A549 (cell line): ENCODE measurements around the gene TRIO.

Experiments
- BHLHE40 ChIP-seq: IDR thresholded peaks from 2 replicates; pipeline ENCODE4 v1.6.1; 2012; ENCODE audit warnings: low read depth, low read length, inconsistent platforms
- CHD4 ChIP-seq: fragments of 200-600 bp; sonication (generic); IDR thresholded peaks from 2 replicates; pipeline ENCODE4 v1.6.1; 2016; ENCODE audit warnings: antibody characterized with exemption, mild to moderate bottlenecking, borderline replicate concordance
- RARB ChIP-seq: fragments of 250-450 bp; sonication (Bioruptor Pico); IDR thresholded peaks from 2 replicates; pipeline ENCODE4 v1.8.0; 2021; ENCODE audit warnings: mild to moderate bottlenecking, moderate library complexity
- RFX5 ChIP-seq: fragments of 450-650 bp; IDR thresholded peaks from 2 replicates; pipeline ENCODE4 v1.7.1; 2014; ENCODE audit warnings: antibody characterized with exemption, mild to moderate bottlenecking, moderate library complexity
- TF ChIP-seq, protein P1 (sequence below): fragments of 450-650 bp; IDR thresholded peaks from 2 replicates; pipeline ENCODE4 v1.6.1; 2014; ENCODE audit warnings: antibody characterized with exemption
- TF ChIP-seq, protein P2 (sequence below): fragments of >200 bp; sonication (Bioruptor Twin); formaldehyde crosslinking; IDR thresholded peaks from 3 replicates; pipeline ENCODE4 v1.5.1; 2016

DNA sequence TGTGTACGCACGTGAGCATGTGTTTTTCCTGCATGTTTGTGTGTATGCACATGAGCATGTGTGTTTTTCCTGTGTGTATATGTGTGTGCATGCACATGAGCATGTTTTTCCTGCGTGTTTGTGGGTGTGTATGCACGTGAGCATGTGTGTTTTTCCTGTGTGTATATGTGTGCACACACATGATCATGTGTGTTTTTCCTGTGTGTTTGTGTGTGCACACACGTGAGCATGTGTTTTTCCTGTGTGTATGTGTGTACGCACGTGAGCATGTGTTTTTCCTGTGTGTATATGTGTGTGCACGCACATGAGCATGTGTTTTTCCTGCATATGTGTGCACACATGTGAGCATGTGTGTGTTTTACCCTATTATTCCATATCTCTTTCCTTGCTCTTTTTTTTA is 205.9 kb downstream of the TRIO start:
- TF ChIP-seq BHLHE40, result no peak
- TF ChIP-seq RARB (CRISPR knock-in tag), result no peak
- TF ChIP-seq CHD4, result no peak
- TF ChIP-seq, protein P1, sequence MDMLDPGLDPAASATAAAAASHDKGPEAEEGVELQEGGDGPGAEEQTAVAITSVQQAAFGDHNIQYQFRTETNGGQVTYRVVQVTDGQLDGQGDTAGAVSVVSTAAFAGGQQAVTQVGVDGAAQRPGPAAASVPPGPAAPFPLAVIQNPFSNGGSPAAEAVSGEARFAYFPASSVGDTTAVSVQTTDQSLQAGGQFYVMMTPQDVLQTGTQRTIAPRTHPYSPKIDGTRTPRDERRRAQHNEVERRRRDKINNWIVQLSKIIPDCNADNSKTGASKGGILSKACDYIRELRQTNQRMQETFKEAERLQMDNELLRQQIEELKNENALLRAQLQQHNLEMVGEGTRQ, result no peak
- TF ChIP-seq, protein P2, sequence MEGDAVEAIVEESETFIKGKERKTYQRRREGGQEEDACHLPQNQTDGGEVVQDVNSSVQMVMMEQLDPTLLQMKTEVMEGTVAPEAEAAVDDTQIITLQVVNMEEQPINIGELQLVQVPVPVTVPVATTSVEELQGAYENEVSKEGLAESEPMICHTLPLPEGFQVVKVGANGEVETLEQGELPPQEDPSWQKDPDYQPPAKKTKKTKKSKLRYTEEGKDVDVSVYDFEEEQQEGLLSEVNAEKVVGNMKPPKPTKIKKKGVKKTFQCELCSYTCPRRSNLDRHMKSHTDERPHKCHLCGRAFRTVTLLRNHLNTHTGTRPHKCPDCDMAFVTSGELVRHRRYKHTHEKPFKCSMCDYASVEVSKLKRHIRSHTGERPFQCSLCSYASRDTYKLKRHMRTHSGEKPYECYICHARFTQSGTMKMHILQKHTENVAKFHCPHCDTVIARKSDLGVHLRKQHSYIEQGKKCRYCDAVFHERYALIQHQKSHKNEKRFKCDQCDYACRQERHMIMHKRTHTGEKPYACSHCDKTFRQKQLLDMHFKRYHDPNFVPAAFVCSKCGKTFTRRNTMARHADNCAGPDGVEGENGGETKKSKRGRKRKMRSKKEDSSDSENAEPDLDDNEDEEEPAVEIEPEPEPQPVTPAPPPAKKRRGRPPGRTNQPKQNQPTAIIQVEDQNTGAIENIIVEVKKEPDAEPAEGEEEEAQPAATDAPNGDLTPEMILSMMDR, result no peak
- TF ChIP-seq RFX5, result no peak
